ENCODE data around the gene PLCH2.

Gene PLCH2

GRCh38 chr1:2501041-2501819, 25.1 kb downstream of the PLCH2 start:
- FAIRE-seq = no peak

DNA sequence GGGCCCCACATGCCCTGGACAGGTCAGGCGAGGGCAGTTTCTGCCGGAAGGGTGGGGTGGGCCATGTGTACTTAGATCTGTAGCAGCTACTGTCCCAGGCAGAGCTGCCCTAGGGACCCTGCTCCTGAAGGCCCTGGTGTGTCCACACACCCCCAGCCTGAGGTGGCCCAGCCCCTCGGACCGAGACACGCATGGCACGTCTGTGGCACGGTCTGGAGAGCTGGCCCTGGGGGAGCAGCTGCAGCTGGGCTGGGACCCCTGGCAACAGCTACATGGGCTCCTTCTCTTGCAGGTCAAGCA, 25.7 kb downstream of the PLCH2 start:
- FAIRE-seq = no peak

DNA sequence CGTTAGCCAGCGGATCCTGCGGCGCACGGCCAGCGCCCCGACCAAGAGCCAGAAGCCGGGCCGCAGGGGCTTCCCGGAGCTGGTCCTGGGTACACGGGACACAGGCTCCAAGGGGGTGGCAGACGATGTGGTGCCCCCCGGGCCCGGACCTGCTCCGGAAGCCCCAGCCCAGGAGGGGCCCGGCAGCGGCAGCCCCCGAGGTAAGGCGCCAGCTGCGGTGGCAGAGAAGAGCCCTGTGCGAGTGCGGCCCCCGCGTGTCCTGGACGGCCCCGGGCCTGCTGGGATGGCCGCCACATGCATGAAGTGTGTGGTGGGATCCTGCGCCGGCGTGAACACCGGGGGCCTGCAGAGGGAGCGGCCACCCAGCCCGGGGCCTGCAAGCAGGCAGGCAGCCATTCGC, 26.1 kb downstream of the PLCH2 start:
- FAIRE-seq = no peak

GRCh38 chr1:2502661-2503553, 26.8 kb downstream of the PLCH2 start:
- no peak for FAIRE-seq

- no peak for FAIRE-seq
These were observed 27.6 kb downstream of the PLCH2 start for GRCh38 chr1:2503554-2504224.

GRCh38 chr1:2504225-2504948, 28.3 kb downstream of the PLCH2 start:
- no peak for FAIRE-seq

DNA sequence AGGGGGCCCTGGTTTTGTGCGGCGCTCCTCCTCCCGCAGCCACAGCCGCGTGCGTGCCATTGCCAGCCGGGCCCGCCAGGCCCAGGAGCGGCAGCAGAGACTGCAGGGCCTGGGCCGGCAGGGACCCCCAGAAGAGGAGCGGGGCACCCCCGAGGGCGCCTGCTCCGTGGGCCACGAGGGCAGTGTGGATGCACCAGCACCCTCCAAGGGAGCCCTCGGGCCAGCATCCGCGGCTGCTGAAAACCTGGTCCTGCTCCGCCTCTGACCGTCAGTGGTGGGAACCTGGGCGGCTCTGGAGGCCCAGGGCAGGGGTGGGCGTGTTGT, 28.8 kb downstream of the PLCH2 start:
- FAIRE-seq = no peak

DNA sequence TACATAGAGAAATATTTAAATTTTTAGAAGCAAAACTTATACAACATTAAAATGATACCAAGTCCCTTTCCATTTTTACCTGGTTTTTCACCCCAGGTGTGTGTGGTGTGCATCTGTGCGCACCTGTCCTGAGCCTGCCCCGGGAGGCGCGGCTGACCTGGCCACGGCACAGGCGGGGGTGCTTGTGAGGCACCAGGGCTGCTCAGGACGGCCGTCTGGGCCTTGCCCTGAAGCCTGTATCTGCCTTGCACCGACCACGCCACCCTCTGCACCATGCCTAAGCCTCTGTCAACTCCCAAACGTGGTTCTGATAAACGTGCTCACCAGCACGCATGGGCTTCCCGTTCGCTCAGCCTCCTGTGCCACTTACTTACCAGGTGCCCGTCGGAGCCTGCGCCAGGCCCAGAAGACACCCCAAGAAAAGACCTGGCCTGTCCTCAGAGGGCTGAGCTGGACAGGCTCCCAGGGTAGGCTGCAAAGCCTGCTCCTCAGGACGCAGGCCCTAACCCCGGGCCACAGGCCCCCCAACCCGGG, 29.4 kb downstream of the PLCH2 start:
- FAIRE-seq = no peak

GRCh38 chr1:2506007-2506860, 30.1 kb downstream of the PLCH2 start:
- no peak for FAIRE-seq

DNA sequence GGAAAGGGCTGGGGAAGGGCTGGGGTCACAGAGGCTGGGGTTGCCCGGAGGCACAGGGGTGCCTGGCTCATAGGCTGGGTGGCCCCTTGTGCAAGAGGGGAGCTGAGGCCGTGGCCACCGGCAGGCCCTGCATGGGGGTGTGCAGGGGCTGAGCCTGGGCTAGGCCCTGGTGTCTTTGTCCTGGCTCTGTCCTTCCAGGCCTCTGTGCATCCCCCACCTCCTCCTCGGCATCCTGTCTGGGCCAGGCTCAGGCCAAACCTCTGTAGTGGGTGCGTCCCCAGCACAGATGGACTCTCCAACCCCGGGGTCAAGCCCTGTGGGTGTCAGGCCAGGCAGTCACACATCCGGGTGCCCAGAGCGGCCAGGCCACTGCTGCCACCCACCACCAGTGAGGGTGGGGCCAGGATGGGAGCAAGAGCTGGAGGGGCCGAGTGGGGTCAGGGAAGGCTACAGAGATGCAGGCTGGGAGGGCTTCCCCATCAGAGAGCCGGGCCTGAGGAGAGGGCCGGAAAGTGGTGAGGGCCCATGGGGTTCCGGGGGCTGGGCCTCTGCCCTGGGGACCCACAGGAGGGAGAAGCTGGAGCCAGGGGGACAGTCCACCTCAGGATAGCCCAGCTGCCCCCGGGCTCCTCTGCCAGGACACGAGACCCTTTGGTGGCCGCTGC, 30.9 kb downstream of the PLCH2 start:
- no peak for FAIRE-seq

DNA sequence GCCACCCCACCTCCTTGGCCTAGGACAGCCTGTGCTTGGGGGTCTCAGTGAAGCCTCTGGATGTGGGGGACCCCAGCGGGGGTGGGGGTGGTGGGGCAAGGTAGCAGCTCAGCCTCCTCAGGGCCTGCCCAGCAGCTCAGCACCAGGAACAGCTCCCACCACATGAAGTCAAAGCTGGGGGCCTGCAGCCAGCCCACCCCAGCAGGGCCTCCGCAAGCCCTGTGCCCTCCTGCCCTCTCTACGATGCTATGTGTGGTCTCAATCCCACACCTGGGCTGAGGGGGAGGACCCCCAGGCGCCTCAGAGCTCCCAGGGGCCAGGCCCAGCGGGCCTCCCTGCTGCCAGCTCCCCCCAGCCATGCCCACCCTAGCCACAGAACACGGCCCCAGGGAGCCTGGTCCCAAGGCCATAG, 31.7 kb downstream of the PLCH2 start:
- FAIRE-seq = no peak

DNA sequence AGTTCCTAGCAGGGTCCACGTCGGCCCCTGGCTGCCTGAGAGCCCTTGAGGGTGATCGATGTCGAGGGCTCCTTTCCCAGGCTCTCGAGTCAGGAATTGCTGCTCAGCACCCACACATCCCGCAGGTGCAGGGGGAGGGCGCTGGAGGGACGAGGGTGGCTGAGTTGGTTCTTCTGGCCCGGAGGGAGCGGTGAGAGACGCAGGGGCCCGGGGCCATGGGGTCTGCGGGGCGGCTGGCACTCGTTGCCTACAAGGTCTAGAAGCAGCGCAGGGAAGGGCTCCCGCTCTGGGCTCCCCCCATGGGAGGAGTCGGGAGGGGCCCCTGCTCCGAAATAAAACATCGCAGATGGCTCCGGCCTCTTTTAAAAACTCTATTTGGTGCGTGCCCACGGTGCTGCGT, 32.1 kb downstream of the PLCH2 start:
- no peak for FAIRE-seq

- FAIRE-seq = no peak
These were observed 32.7 kb downstream of the PLCH2 start for GRCh38 chr1:2508751-2509150.

DNA sequence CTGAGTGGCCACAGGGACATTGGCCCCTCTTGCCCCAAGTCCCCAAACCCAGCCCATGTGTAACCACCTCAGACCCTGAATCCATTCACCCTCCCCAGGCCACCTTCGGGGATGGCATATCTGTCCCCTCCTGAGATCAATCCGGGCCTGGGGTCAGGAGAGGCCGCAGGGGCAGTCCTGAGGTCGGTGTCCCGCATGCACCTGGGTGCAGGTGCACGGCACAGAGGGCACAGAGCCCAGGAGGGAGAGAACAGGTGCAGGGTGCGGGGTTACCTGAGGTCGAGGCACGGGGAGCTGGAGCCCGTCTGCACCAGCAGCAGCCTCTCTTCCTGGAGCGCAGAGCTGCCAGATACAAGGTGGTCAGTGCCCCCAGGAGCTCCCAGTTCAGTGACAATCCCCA, 33.5 kb downstream of the PLCH2 start:
- FAIRE-seq = no peak

DNA sequence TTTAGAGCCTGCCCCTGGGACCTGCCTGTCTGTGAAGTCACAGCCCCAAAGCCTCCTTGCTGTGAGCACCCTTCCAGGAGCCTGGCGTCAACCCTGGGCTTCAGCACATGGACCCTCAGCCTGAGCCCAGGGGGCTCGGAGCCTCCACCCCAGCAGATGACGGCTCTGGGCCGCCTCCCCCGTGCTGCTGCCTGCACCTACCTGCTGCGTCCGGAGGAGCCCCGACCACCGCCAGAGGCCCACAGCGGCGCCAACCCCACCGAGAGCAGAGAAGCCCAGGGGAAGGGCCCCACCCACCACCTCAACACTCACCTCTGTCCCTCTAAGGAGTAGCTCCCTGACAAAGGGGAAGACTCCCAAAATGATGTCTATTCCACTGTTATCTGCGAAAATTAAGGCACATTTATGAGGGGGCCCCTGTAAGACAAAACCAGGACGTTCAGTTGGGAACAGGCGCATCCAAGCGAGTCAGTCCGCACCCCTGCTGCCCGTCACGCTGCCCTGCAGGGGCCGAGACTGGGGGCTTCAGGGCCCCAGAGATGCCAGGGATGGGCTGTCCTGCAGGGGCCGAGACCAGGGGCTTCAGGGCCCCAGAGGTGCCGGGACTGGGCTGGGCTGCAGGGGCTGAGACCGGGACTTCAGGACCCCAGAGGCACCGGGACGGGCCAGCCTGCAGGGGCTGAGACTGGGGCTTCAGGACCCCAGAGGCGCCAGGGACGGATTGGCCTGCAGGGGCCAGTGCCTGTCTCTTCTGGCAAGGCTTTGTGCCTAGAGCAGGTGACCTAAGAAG, 34.5 kb downstream of the PLCH2 start:
- FAIRE-seq = no peak

- no peak for FAIRE-seq
These were observed 36.9 kb downstream of the PLCH2 start for GRCh38 chr1:2512862-2513421.

- no peak for FAIRE-seq
These were observed 38.0 kb downstream of the PLCH2 start for GRCh38 chr1:2513939-2514652.

DNA sequence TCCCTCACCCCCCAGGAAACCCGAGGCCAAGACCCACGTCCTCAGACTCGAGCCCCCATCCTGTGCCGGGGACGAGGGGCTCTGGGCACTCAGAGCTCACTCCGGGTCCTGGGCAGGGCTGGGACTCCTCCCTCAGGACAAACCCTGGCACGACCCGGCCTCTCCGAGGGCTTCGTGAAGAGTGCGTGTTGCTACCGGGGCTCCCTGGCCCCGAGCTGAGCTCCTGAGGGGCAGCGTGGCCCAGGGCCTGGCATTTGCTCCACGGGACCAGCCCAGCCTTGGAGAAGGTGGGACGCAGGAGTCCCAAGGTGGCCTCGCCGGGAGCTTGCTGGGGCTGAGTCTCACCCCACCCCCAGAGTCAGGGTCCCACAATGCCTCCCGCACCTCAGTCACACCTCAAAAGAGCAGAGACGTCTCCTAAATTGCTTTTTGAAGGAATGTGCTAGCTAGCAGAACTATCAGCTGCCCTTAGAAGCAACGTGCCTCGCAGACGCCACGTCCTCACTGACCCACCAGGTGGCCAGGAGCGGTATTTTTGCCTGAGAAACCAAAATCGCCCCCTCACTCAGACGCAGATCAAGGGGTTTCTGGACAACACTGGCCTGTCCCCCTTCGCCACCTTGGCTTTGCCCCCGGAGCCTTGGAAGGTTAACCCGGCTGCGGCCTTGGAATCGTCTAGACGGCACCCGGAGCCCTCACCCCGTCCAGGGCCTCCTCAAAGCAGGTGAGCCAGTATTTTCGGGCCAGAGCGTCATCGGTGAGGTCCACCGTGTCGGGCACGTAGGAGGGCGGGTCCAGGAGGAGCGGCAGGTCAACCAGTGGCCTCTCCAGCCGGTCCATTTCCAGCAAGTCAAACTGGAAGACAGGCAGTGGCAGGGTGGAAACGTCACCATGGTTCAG, 39.0 kb downstream of the PLCH2 start:
- FAIRE-seq = no peak

- FAIRE-seq = no peak
These were observed 39.6 kb downstream of the PLCH2 start for GRCh38 chr1:2515763-2516080.
